Measurements from ENCODE around the gene FBP1.

DNA sequence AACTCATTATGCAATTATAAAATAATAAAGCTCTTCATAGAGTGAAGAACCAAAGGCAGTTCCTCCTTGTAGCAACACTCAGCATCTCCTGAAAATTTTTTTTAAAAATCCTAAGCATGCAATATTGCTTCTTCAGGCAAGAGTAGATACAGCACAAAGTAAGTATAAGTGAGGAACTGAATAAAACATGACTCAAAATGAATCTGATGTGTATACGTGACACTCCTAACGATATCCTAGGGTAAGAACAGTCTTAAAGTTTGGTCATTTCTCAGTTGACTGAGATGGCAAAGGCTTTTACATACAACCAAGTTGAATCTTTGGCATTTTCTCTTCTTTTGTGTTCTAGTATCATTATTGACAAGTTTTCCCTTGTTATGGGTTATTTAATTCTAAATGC is 46.0 kb upstream of the FBP1 start:
- TF ChIP-seq, protein P1, sequence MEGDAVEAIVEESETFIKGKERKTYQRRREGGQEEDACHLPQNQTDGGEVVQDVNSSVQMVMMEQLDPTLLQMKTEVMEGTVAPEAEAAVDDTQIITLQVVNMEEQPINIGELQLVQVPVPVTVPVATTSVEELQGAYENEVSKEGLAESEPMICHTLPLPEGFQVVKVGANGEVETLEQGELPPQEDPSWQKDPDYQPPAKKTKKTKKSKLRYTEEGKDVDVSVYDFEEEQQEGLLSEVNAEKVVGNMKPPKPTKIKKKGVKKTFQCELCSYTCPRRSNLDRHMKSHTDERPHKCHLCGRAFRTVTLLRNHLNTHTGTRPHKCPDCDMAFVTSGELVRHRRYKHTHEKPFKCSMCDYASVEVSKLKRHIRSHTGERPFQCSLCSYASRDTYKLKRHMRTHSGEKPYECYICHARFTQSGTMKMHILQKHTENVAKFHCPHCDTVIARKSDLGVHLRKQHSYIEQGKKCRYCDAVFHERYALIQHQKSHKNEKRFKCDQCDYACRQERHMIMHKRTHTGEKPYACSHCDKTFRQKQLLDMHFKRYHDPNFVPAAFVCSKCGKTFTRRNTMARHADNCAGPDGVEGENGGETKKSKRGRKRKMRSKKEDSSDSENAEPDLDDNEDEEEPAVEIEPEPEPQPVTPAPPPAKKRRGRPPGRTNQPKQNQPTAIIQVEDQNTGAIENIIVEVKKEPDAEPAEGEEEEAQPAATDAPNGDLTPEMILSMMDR (IDR thresholded peaks at IDR 0.05; ENCODE audit: low read length) = no peak
- no peak for TF ChIP-seq EZH2 (IDR thresholded peaks at IDR 0.05; ENCODE audit: borderline replicate concordance, low read length)

Data from OCI-LY1 (cell line).